CD4-positive, CD25-positive, alpha-beta regulatory T cell (primary cell): Measurements from ENCODE around the gene POMT1. TPM values are rescaled to one million over a fixed set of nuclear protein-coding genes. Genes with fewer than 3 reads are reported as not detected.
A peak's percentile ranks its signal among the peaks of the same experiment; 100 is the strongest.

Experiments
- ATAC-seq, 2 donors: fragments of 150-1000 bp; cut with Tn5 transposase; one replicate each; pipeline ENCODE4 v1.10.0; 2021; ENCODE audit warnings: low read depth in 2 of 2, moderate number of reproducible peaks in 2 of 2, moderate library complexity in 1 of 2
- DNase-seq, 3 donors: peaks; one replicate each; pipeline versions ENCODE4 v3.0.0 to v3.0.0-alpha.2; 2012 to 2022; ENCODE audit warnings: mixed read lengths in 1 of 3
- H3K27ac ChIP-seq: one replicate; pipeline ENCODE4 v1.7.0; 2013; ENCODE audit warnings: mild to moderate bottlenecking, low read length; ENCODE audit not compliant: insufficient read depth, poor library complexity, severe bottlenecking
- H3K27me3 ChIP-seq: one replicate; pipeline ENCODE4 v1.7.0; 2013; ENCODE audit warnings: low read length; ENCODE audit not compliant: control insufficient read depth, insufficient read depth
- H3K36me3 ChIP-seq: one replicate; pipeline ENCODE4 v1.7.0; 2013; ENCODE audit warnings: mild to moderate bottlenecking, low read length, moderate library complexity; ENCODE audit not compliant: control insufficient read depth, insufficient read depth
- H3K4me1 ChIP-seq: 2 replicates; pipeline ENCODE4 v1.7.0; 2013; ENCODE audit warnings: mild to moderate bottlenecking, low read length; ENCODE audit not compliant: insufficient read depth, control insufficient read depth, poor library complexity, severe bottlenecking
- H3K4me3 ChIP-seq: one replicate; pipeline ENCODE4 v1.7.0; 2013; ENCODE audit warnings: low read depth, mild to moderate bottlenecking, low read length, moderate library complexity
- H3K9me3 ChIP-seq, 2 experiments: 1 replicate in 1 of 2; 2 replicates in 1 of 2; pipeline ENCODE4 v1.7.0; 2013; ENCODE audit warnings: low read length in 2 of 2, mild to moderate bottlenecking in 1 of 2, moderate library complexity in 1 of 2; ENCODE audit not compliant: control insufficient read depth in 2 of 2
- H3K27ac Mint-ChIP-seq, 3 donors: one replicate each; pipeline ENCODE4 v1.8.0; 2020 to 2022; ENCODE audit warnings: mild to moderate bottlenecking in 3 of 3, mixed read lengths in 3 of 3, moderate library complexity in 2 of 3
- H3K27me3 Mint-ChIP-seq: one replicate; pipeline ENCODE4 v1.8.0; 2022; ENCODE audit warnings: mild to moderate bottlenecking, mixed read lengths
- H3K36me3 Mint-ChIP-seq: one replicate; pipeline ENCODE4 v1.8.0; 2020; ENCODE audit warnings: mixed read lengths
- H3K4me1 Mint-ChIP-seq, 4 donors: one replicate each; pipeline ENCODE4 v1.8.0; 2020 to 2022; ENCODE audit warnings: mixed read lengths in 4 of 4, mild to moderate bottlenecking in 1 of 4
- H3K4me3 Mint-ChIP-seq, 4 donors: one replicate each; pipeline ENCODE4 v1.8.0; 2020 to 2022; ENCODE audit warnings: mild to moderate bottlenecking in 4 of 4, mixed read lengths in 4 of 4, moderate library complexity in 3 of 4
- H3K9me3 Mint-ChIP-seq, 7 donors: one replicate each; pipeline ENCODE4 v1.8.0; 2020 to 2022; ENCODE audit warnings: mixed read lengths in 7 of 7, mild to moderate bottlenecking in 3 of 7, moderate library complexity in 2 of 7
- polyA plus RNA-seq, 4 donors: library from polyadenylated mRNA; unstranded; fragments of 300-500 nt; fragmentation: Illumina TruSeq; gene quantifications; one replicate each; pipeline ENCODE4 v1.2.3, GENCODE V29; 2021
- total RNA-seq: library from RNA; stranded (reverse); gene quantifications from one replicate; pipeline ENCODE4 v1.2.3, GENCODE V29; 2022

POMT1 gene
- total and polyA plus RNA-seq, 5 donors from 2014 or later: 13.2 to 52.3 (median 15.5) TPM

- no peak overlapping the region for H3K27ac ChIP-seq
- peaks cover 5% of the 10 kb centered on the region for H3K36me3 ChIP-seq
- peaks cover 0 to 15% (median 4%) of the 10 kb centered on the region in 4 donors for H3K4me1 Mint-ChIP-seq
- H3K36me3 Mint-ChIP-seq: peaks cover 8% of the 10 kb centered on the region
- H3K27ac Mint-ChIP-seq: no peak overlapping the region
- ATAC-seq (no peak), DNase-seq (peak in 1 of 3 donors; percentile 41)
- no peaks in the 10 kb centered on the region for H3K27me3 ChIP-seq
- no peaks in the 10 kb centered on the region for H3K27me3 Mint-ChIP-seq
- H3K4me1 ChIP-seq: no peaks in the 10 kb centered on the region
- no peaks in the 10 kb centered on the region for H3K9me3 ChIP-seq
- H3K4me3 ChIP-seq: no peak overlapping the region
- H3K4me3 Mint-ChIP-seq: no peak overlapping the region
- peaks cover 0 to 9% (median 0%) of the 10 kb centered on the region in 7 donors for H3K9me3 Mint-ChIP-seq
Measured at GRCh38 chr9:131565369-131565768, 62.7 kb downstream of the POMT1 start.

- H3K4me1 ChIP-seq: no peaks in the 10 kb centered on the region
- Mint-ChIP-seq H3K9me3 (peaks cover 0 to 9% (median 0%) of the 10 kb centered on the region in 7 donors), H3K4me3 (no peak overlapping the region), H3K4me1 (peaks cover 0 to 15% (median 4%) of the 10 kb centered on the region in 4 donors), H3K27ac (no peak overlapping the region), H3K27me3 (no peaks in the 10 kb centered on the region), H3K36me3 (peaks cover 9% of the 10 kb centered on the region)
- peaks cover 5% of the 10 kb centered on the region for H3K36me3 ChIP-seq
- no peaks in the 10 kb centered on the region for H3K9me3 ChIP-seq
- DNase-seq (no peak), ATAC-seq (no peak)
- H3K4me3 ChIP-seq: no peak overlapping the region
- no peak overlapping the region for H3K27ac ChIP-seq
- no peaks in the 10 kb centered on the region for H3K27me3 ChIP-seq
Measured at GRCh38 chr9:131566158-131566557, 63.4 kb downstream of the POMT1 start.

GRCh38 chr9:131567910-131568309 is 65.2 kb downstream of the POMT1 start:
- H3K27ac ChIP-seq: no peak overlapping the region
- H3K36me3 Mint-ChIP-seq: peaks cover 18% of the 10 kb centered on the region
- no peaks in the 10 kb centered on the region for H3K27me3 ChIP-seq
- H3K4me1 Mint-ChIP-seq: peaks cover 0 to 15% (median 2%) of the 10 kb centered on the region in 4 donors
- no peak overlapping the region for H3K4me3 ChIP-seq
- H3K4me3 Mint-ChIP-seq: no peak overlapping the region
- H3K27me3 Mint-ChIP-seq: no peaks in the 10 kb centered on the region
- H3K4me1 ChIP-seq: no peaks in the 10 kb centered on the region
- no peaks in the 10 kb centered on the region for H3K9me3 ChIP-seq
- DNase-seq (no peak), ATAC-seq (peak in 1 of 2 donors; percentile 28)
- H3K27ac Mint-ChIP-seq: peak overlapping the region in 1 of 3 donors; percentile 42
- H3K36me3 ChIP-seq: peaks cover 12% of the 10 kb centered on the region
- peaks cover 0 to 2% (median 0%) of the 10 kb centered on the region in 7 donors for H3K9me3 Mint-ChIP-seq

Other genes starting within 250 kb of the POMT1 start
- 95.6 TPM for gene FAM78A, start 226.4 kb upstream of the POMT1 start, total RNA-seq
- gene FAM78A, start 226.4 kb upstream of the POMT1 start, polyA plus RNA-seq: 10 to 100 TPM; 16.6 to 23.0 (median 17.7) TPM
- gene PLPP7, start 213.2 kb upstream of the POMT1 start, total RNA-seq: not detected
- not detected for gene PLPP7, start 213.2 kb upstream of the POMT1 start, polyA plus RNA-seq
- gene PRRC2B, start 108.8 kb upstream of the POMT1 start, total RNA-seq: 239 TPM
- 10 to 100 TPM in 1 of 4 donors, 1 to 10 TPM in 3; 8.1 to 10.3 (median 9.5) TPM for gene PRRC2B, start 108.8 kb upstream of the POMT1 start, polyA plus RNA-seq
- 20.9 TPM for gene UCK1, start 28.3 kb downstream of the POMT1 start, total RNA-seq
- gene UCK1, start 28.3 kb downstream of the POMT1 start, polyA plus RNA-seq: 10 to 100 TPM; 24.9 to 28.8 (median 27.2) TPM
- gene PRRT1B, start 42.6 kb downstream of the POMT1 start, total RNA-seq: not detected
- gene PRRT1B, start 42.6 kb downstream of the POMT1 start, polyA plus RNA-seq: not detected
- 159 TPM for gene RAPGEF1, start 237.2 kb downstream of the POMT1 start, total RNA-seq
- 1 to 10 TPM; 3.8 to 7.3 (median 4.6) TPM for gene RAPGEF1, start 237.2 kb downstream of the POMT1 start, polyA plus RNA-seq